ENCODE measurements around the gene SS18L1. TPM values are rescaled to one million over a fixed set of nuclear protein-coding genes. Genes with fewer than 3 reads are reported as not detected.

The SS18L1 gene
- total and polyA plus RNA-seq, 2 experiments from 2014 or later = 6.5 to 32.6 TPM

- Histone ChIP-seq H2AFZ (no peak overlapping the region), H3K79me2 (replicated peaks; ENCODE audit: insufficient read depth) (peaks cover 96% of the 10 kb centered on the region), H3K36me3 (ENCODE audit: insufficient read depth) (no peaks in the 10 kb centered on the region; the same call in 1 of the 2 replicates), H3K4me2 (no peak overlapping the region), H3K27ac (ENCODE audit: low read depth) (no peak overlapping the region), H3K4me1 (ENCODE audit: insufficient read depth) (peaks cover 28% of the 10 kb centered on the region), H3F3A (replicated peaks; ENCODE audit: low read depth) (peaks cover 10% of the 10 kb centered on the region; the same call in 1 of the 2 replicates), H3K9me2 (ENCODE audit: insufficient read depth) (no peaks in the 10 kb centered on the region), H3K4me3 (no peak overlapping the region), H4K20me1 (replicated peaks; ENCODE audit: insufficient read depth) (peaks cover 41% of the 10 kb centered on the region), H3K27me3 (ENCODE audit: insufficient read depth) (no peaks in the 10 kb centered on the region)
- no peak for ATAC-seq
- Mint-ChIP-seq H3K27ac (no peak overlapping the region), H3K27me3 (ENCODE audit: insufficient read depth, low read depth, poor library complexity) (peaks cover 18% of the 10 kb centered on the region), H3K4me3 (no peak overlapping the region), H3K36me3 (ENCODE audit: low read depth) (peaks cover 38% of the 10 kb centered on the region), H3K4me1 (peaks cover 62% of the 10 kb centered on the region), H3K9me3 (peaks cover 7% of the 10 kb centered on the region; the same call in 2 of the 3 replicates)
- DNase-seq (ENCODE audit: low spot score) = no peak
- TF ChIP-seq NANOG (IDR thresholded peaks at IDR 0.05; ENCODE audit: borderline replicate concordance) = no peak
- TF ChIP-seq CREB1 (CRISPR knock-in tag; IDR thresholded peaks at IDR 0.05; ENCODE audit: low read depth) = no peak
- TF ChIP-seq JUNB (IDR thresholded peaks at IDR 0.05; ENCODE audit: unreplicated experiment) = no peak
- TF ChIP-seq, protein P1, sequence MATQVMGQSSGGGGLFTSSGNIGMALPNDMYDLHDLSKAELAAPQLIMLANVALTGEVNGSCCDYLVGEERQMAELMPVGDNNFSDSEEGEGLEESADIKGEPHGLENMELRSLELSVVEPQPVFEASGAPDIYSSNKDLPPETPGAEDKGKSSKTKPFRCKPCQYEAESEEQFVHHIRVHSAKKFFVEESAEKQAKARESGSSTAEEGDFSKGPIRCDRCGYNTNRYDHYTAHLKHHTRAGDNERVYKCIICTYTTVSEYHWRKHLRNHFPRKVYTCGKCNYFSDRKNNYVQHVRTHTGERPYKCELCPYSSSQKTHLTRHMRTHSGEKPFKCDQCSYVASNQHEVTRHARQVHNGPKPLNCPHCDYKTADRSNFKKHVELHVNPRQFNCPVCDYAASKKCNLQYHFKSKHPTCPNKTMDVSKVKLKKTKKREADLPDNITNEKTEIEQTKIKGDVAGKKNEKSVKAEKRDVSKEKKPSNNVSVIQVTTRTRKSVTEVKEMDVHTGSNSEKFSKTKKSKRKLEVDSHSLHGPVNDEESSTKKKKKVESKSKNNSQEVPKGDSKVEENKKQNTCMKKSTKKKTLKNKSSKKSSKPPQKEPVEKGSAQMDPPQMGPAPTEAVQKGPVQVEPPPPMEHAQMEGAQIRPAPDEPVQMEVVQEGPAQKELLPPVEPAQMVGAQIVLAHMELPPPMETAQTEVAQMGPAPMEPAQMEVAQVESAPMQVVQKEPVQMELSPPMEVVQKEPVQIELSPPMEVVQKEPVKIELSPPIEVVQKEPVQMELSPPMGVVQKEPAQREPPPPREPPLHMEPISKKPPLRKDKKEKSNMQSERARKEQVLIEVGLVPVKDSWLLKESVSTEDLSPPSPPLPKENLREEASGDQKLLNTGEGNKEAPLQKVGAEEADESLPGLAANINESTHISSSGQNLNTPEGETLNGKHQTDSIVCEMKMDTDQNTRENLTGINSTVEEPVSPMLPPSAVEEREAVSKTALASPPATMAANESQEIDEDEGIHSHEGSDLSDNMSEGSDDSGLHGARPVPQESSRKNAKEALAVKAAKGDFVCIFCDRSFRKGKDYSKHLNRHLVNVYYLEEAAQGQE (IDR thresholded peaks at IDR 0.05; ENCODE audit: unreplicated experiment) = no peak
- TF ChIP-seq, protein P2, sequence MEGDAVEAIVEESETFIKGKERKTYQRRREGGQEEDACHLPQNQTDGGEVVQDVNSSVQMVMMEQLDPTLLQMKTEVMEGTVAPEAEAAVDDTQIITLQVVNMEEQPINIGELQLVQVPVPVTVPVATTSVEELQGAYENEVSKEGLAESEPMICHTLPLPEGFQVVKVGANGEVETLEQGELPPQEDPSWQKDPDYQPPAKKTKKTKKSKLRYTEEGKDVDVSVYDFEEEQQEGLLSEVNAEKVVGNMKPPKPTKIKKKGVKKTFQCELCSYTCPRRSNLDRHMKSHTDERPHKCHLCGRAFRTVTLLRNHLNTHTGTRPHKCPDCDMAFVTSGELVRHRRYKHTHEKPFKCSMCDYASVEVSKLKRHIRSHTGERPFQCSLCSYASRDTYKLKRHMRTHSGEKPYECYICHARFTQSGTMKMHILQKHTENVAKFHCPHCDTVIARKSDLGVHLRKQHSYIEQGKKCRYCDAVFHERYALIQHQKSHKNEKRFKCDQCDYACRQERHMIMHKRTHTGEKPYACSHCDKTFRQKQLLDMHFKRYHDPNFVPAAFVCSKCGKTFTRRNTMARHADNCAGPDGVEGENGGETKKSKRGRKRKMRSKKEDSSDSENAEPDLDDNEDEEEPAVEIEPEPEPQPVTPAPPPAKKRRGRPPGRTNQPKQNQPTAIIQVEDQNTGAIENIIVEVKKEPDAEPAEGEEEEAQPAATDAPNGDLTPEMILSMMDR (conservative IDR thresholded peaks at IDR 0.05; ENCODE audit: low read depth in 2 of 2) = no peak
- no peak for TF ChIP-seq STAT1 (IDR thresholded peaks at IDR 0.05; ENCODE audit: unreplicated experiment)
- TF ChIP-seq EZH2phosphoT487 (IDR thresholded peaks at IDR 0.05; ENCODE audit: unreplicated experiment) = no peak
- TF ChIP-seq ZNF114 (CRISPR knock-in tag; IDR thresholded peaks at IDR 0.05) = no peak
- no peak for TF ChIP-seq EZH2 (IDR thresholded peaks at IDR 0.05; ENCODE audit: low read depth, unreplicated experiment)
- TF ChIP-seq, protein P3, sequence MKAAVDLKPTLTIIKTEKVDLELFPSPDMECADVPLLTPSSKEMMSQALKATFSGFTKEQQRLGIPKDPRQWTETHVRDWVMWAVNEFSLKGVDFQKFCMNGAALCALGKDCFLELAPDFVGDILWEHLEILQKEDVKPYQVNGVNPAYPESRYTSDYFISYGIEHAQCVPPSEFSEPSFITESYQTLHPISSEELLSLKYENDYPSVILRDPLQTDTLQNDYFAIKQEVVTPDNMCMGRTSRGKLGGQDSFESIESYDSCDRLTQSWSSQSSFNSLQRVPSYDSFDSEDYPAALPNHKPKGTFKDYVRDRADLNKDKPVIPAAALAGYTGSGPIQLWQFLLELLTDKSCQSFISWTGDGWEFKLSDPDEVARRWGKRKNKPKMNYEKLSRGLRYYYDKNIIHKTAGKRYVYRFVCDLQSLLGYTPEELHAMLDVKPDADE (IDR thresholded peaks at IDR 0.05) = no peak
- TF ChIP-seq POLR2AphosphoS5 (IDR thresholded peaks at IDR 0.05; ENCODE audit: low read depth) = no peak
- TF ChIP-seq ZNF331 (CRISPR knock-in tag; IDR thresholded peaks at IDR 0.05; ENCODE audit: low read depth) = no peak
These were observed 8.3 kb downstream of the SS18L1 start for GRCh38 chr20:62151835-62152364.
